Effector CD8-positive, alpha-beta T cell (primary cell): Measurements from ENCODE around the gene SH3YL1.
"Not testable (repeated sequence)": the region's sequence is repeated elsewhere in the genome, so short reads cannot be mapped to it uniquely, and the experiment has no call there.

Source experiments
- DNase-seq: peaks from one replicate; lab custom pipeline; 2025; lab: John Stamatoyannopoulos, UW

The SH3YL1 gene

GRCh38 chr2:182509-183122, 81.2 kb downstream of the SH3YL1 start:
- DNase-seq, result no peak

- DNase-seq, result no peak
Measured at GRCh38 chr2:180311-180710, 83.5 kb downstream of the SH3YL1 start.

DNA sequence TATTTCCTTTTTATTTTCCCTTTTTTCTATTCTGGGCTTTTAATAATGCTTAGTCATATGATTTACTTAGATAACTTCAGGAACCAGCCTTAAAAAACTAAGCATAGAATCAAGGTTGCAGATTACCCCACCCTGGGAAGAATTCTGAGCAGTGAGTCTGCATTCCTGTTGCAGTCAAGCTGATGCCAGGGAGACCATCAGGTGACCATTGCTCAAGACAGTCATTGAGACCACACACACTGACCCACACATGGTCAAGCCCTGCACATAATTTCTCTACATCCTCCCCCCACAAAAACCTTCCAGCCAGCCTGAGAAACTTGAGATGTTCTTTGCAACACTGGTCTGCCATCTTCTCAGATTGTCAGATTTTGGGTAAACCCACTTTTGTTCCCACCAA, 83.9 kb downstream of the SH3YL1 start:
- no peak for DNase-seq

DNA sequence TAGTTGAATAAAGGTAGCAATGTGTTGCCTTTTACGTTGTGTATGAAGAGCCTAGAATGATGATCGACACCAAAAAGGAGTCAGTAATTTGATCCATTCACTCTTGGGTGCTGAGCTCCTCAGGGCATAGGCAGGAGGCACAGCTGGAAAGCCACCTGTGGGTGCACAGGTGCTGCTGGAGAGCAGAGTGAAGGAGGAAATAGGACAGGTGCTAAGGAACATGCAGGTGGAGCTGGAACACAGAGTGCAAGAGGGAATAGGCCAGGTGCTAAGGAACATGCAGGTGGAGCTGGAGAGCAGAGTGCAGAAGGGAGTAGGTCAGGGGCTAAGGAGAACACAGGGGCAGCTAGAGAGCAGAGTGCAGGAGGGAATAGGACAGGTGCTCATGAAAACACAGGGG, 86.1 kb downstream of the SH3YL1 start:
- no peak for DNase-seq

- no peak for DNase-seq
Measured at GRCh38 chr2:176917-177316, 86.9 kb downstream of the SH3YL1 start.

GRCh38 chr2:175880-176820, 87.7 kb downstream of the SH3YL1 start:
- DNase-seq, result no peak

GRCh38 chr2:175161-175786, 88.6 kb downstream of the SH3YL1 start:
- DNase-seq, result no peak

DNA sequence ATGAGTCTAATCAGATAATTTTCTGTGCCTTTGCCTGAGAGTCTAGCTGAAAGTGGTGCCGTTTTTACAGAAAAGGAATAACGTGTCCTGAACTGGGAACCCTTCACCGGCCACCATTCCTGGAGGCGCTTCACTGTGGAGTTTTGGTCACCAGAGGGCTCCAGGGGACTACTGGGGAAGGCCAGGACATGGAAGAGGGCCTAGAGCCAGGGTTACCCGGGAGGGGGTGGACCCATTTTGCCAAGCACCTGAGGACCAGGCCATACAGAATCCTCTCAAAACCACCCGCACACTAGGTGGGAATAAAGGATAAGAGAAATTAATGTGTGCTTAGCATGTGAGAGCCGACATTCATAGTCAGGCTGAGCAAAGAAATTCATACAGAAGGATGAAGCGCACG, 91.7 kb downstream of the SH3YL1 start:
- not testable (repeated sequence) for DNase-seq

DNA sequence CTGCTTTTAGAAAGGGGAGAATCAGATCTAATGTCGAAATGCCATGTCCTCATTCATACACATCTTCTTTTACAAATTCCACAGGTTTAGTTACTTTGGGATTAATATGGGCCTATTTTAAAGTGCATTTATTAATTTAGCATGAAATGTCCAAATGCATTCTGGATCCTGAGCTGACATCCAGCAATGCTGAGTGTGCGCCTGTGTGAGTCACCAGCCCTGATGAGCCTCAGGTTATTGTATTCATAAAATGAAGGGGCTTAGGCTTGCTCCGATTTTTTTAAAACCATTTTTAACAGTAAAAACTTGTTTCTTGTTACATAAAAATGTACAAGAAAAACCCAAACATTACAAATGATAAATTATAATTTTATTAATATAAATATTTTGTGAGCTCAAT, 94.1 kb downstream of the SH3YL1 start:
- DNase-seq, result no peak
